GM21619 (cell line): ENCODE data around the gene FBXO9.

ENCODE experiments used
- ATAC-seq: cut with Tn5 transposase; IDR thresholded peaks from one replicate; pipeline ENCODE4 v1.9.1; 2021; ENCODE audit not compliant: unreplicated experiment

The FBXO9 gene

GRCh38 chr6:53086302-53086701 lies 21.1 kb downstream of the FBXO9 start:
- no peak for ATAC-seq

GRCh38 chr6:53089948-53090347 lies 24.7 kb downstream of the FBXO9 start:
- no peak for ATAC-seq

GRCh38 chr6:53090576-53090975 lies 25.4 kb downstream of the FBXO9 start:
- no peak for ATAC-seq

- no peak for ATAC-seq
Observed at GRCh38 chr6:53095270-53095669, 30.1 kb downstream of the FBXO9 start.

- ATAC-seq, result no peak
Observed at GRCh38 chr6:53095716-53096115, 30.5 kb downstream of the FBXO9 start.

GRCh38 chr6:53100561-53100960 lies 35.4 kb downstream of the FBXO9 start:
- ATAC-seq, result no peak

- ATAC-seq, result no peak
Observed at GRCh38 chr6:53101006-53101405, 35.8 kb downstream of the FBXO9 start.

GRCh38 chr6:53103993-53104675 lies 38.9 kb downstream of the FBXO9 start:
- no peak for ATAC-seq

- no peak for ATAC-seq
Observed at GRCh38 chr6:53104916-53105315, 39.7 kb downstream of the FBXO9 start.

- ATAC-seq, result no peak
Observed at GRCh38 chr6:53107091-53107490, 41.9 kb downstream of the FBXO9 start.

- peak; percentile 89 for ATAC-seq
Observed at GRCh38 chr6:53109612-53110011, 44.4 kb downstream of the FBXO9 start.

- ATAC-seq, result no peak
Observed at GRCh38 chr6:53111865-53112264, 46.7 kb downstream of the FBXO9 start.

GRCh38 chr6:53112404-53112803 lies 47.2 kb downstream of the FBXO9 start:
- no peak for ATAC-seq

- ATAC-seq, result no peak
Observed at GRCh38 chr6:53112871-53113270, 47.7 kb downstream of the FBXO9 start.

- no peak for ATAC-seq
Observed at GRCh38 chr6:53113742-53114141, 48.5 kb downstream of the FBXO9 start.

GRCh38 chr6:53115113-53115512 lies 49.9 kb downstream of the FBXO9 start:
- ATAC-seq, result no peak

GRCh38 chr6:53115741-53116140 lies 50.5 kb downstream of the FBXO9 start:
- ATAC-seq, result no peak

- no peak for ATAC-seq
Observed at GRCh38 chr6:53119349-53119748, 54.1 kb downstream of the FBXO9 start.

- ATAC-seq, result no peak
Observed at GRCh38 chr6:53119772-53120409, 54.7 kb downstream of the FBXO9 start.

- ATAC-seq, result no peak
Observed at GRCh38 chr6:53124131-53124800, 59.1 kb downstream of the FBXO9 start.

GRCh38 chr6:53125276-53125675 lies 60.1 kb downstream of the FBXO9 start:
- ATAC-seq, result no peak

GRCh38 chr6:53128842-53129241 lies 63.6 kb downstream of the FBXO9 start:
- ATAC-seq, result no peak
